T-helper 2 cell treated with Interferon-gamma antibody and Interleukin-4, amounts not matched to agents 100 ng/mL and 5 ng/mL, for 36 hours (primary cell): ENCODE data around the gene OR4C5. TPM values are rescaled to one million over a fixed set of nuclear protein-coding genes. Genes with fewer than 3 reads are reported as not detected.
"Not testable (repeated sequence)": the region's sequence is repeated elsewhere in the genome, so short reads cannot be mapped to it uniquely, and the experiment has no call there.

Experiments used
- intact Hi-C: fragments of 100-400 bp; cut with micrococcal nuclease; formaldehyde crosslinking; loops from one replicate; pipeline ENCODE4 v1.15.1; 2023
- total RNA-seq: library from RNA; stranded (reverse); gene quantifications from 2 replicates; pipeline ENCODE4 v1.2.3, GENCODE V29; 2022

The OR4C5 gene
- total RNA-seq: not detected in 2 replicates

DNA sequence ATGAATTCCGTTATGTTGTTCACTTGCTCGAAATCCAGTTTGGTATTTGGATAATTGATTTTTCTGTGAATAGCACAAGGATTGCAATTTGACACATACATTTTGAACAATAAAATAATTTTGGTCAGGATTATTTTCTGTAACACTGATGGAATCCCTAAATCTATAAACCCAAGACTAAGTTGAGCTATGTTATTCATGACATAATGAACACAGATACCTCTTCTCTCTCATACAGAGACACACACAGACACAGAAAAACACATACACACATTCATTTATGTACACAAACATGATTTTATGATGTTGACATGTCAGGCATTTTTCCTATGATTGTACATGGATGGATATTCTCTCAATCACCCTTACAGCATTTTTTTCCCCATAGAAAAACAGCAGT is at the start of gene OR4C5:
Gene OR4C5 (minus strand): TSS at position 101 of the 400 bp plus-strand sequence. CDS start 0 bp downstream, at position 101.
- intact Hi-C loops: no loop called here

DNA sequence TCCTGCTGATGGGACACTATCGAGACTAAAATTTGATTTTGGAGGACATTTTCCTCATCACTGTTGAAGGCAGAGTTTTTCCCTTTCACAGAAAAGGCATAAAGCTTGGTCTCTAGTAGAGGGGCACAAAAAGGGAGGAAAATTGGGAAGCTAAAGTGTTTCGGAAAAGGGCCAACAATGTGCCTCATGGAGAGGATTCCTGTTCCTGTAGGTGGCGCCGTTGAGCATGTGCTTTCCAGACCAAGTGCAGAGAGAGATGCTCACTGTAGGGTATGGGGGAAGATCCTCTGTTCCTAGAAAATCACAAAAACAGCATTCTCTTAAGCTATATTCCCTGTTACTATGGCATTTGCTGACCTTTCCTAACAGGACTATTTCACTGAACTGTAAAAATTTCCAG is 18.4 kb upstream of the OR4C5 start:
- intact Hi-C loops: no loop called here

- intact Hi-C loops: not testable (repeated sequence)
Measured at GRCh38 chr11:48384151-48384550, 17.9 kb upstream of the OR4C5 start.

DNA sequence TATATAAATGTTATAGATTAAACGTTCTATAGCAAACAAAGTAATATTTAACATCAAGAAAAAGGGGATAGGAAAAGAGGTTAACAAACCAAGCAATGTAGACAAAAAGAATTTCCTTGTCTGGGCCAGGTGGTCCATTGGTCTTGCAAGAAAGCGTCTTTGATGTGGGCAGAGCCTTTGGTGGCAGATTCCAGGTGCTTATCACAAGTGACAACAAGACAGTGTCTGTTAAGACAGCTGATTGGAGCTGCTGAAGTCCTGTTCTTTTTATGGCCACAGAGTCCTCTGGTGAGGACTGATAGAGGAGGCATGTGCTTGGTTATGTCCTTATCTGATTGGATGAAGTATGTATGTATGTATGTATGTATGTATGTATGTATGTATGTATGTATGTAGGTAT is 5.0 kb downstream of the OR4C5 start:
- intact Hi-C loops: not testable (repeated sequence)

DNA sequence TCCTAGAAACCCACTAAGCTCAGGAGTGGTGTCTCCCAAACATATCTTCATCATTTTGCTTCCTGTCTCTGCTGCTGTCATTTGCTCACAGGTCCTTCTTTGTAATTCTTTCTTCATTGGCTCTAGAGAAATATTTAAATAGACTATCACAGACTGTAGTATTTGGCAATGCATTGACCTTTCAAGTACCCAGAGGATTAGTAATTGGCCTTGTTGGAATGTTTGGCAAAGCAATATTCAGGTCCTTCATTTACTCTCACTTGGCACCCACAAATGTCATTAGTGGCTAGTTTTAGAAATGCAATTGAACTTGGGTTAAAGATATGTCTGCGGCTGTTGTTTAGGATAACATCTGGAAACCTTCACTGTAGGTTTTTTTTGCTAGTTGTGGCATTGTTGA is 11.6 kb downstream of the OR4C5 start:
- intact Hi-C loops: no loop called here

GRCh38 chr11:48354013-48354412 is 12.3 kb downstream of the OR4C5 start:
- intact Hi-C loops: no loop called here

- intact Hi-C loops: not testable (repeated sequence)
Measured at GRCh38 chr11:48346286-48346685, 20.0 kb downstream of the OR4C5 start.

- intact Hi-C loops: not testable (repeated sequence)
Measured at GRCh38 chr11:48342505-48342904, 23.8 kb downstream of the OR4C5 start.

GRCh38 chr11:48341466-48341865 is 24.8 kb downstream of the OR4C5 start:
- intact Hi-C loops: no loop called here

GRCh38 chr11:48324620-48325019 is 41.6 kb downstream of the OR4C5 start, which contains the start of gene OR4C3:
Gene OR4C3 (plus strand): TSS chr11:48324920. CDS start chr11:48325022, 102 bp downstream.
- intact Hi-C loops: not testable (repeated sequence)

- intact Hi-C loops: not testable (repeated sequence)
Measured at GRCh38 chr11:48319813-48320212, 46.5 kb downstream of the OR4C5 start.

Other genes starting within 250 kb of the OR4C5 start
- gene OR4B1, start 149.7 kb downstream of the OR4C5 start, total RNA-seq: not detected in 2 replicates
- gene OR4X2, start 121.4 kb downstream of the OR4C5 start, total RNA-seq: not detected in 2 replicates
- gene OR4X1, start 102.6 kb downstream of the OR4C5 start, total RNA-seq: not detected in 2 replicates
- gene OR4S1, start 60.2 kb downstream of the OR4C5 start, total RNA-seq: not detected in 2 replicates
- not detected in 2 replicates for gene OR4C3, start 41.5 kb downstream of the OR4C5 start, total RNA-seq
- gene OR4A47, start 122.3 kb upstream of the OR4C5 start, total RNA-seq: not detected in 2 replicates